GM12872 (cell line): ENCODE results near the gene E2F4.

ENCODE experiments used
- TF ChIP-seq, protein P1 (sequence below): IDR thresholded peaks from 3 replicates; pipeline ENCODE4 v1.5.1; 2011; ENCODE audit warnings: low read depth, mild to moderate bottlenecking, low read length, moderate library complexity; ENCODE audit not compliant: insufficient read depth

Gene E2F4

DNA sequence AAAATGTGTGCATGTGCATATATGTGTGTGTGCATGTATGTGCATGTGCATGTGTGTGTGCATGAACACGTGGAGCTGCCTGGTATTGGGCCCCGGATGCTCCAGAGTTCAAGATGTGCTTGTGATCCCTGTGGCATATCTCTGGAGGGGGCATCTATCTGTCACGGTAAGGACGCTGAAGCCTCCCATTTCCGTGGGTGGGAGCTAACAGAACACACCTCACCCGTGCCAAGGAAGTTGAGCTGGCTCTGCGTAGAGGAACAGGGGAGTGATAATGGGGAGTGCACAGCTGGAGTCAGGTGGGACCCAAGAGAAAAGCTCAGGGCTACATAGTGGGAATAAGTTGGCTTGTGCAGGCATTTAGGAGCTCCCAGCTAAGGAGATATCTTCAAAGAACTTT lies 19.7 kb downstream of the E2F4 start:
- TF ChIP-seq, protein P1, sequence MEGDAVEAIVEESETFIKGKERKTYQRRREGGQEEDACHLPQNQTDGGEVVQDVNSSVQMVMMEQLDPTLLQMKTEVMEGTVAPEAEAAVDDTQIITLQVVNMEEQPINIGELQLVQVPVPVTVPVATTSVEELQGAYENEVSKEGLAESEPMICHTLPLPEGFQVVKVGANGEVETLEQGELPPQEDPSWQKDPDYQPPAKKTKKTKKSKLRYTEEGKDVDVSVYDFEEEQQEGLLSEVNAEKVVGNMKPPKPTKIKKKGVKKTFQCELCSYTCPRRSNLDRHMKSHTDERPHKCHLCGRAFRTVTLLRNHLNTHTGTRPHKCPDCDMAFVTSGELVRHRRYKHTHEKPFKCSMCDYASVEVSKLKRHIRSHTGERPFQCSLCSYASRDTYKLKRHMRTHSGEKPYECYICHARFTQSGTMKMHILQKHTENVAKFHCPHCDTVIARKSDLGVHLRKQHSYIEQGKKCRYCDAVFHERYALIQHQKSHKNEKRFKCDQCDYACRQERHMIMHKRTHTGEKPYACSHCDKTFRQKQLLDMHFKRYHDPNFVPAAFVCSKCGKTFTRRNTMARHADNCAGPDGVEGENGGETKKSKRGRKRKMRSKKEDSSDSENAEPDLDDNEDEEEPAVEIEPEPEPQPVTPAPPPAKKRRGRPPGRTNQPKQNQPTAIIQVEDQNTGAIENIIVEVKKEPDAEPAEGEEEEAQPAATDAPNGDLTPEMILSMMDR = no peak

DNA sequence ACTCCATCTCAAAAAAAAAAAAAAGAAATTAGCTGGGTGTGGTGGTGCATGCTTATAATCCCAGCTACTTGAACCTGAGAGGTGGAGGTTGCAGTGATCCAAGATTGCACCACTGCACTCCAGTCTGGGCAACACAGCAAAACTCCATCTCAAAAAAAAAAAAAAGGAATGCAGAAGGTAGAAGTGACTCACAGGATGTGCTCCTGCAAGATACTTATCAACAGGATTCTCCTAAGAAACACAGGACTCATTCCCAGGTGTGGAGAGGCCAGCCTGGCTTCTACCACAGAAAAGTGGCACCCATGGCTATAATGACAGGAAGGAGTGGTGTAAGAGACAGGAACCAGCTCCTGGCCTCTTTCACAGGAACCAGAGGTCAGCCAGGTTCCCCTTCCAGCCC lies 20.8 kb downstream of the E2F4 start:
- TF ChIP-seq, protein P1 = no peak

DNA sequence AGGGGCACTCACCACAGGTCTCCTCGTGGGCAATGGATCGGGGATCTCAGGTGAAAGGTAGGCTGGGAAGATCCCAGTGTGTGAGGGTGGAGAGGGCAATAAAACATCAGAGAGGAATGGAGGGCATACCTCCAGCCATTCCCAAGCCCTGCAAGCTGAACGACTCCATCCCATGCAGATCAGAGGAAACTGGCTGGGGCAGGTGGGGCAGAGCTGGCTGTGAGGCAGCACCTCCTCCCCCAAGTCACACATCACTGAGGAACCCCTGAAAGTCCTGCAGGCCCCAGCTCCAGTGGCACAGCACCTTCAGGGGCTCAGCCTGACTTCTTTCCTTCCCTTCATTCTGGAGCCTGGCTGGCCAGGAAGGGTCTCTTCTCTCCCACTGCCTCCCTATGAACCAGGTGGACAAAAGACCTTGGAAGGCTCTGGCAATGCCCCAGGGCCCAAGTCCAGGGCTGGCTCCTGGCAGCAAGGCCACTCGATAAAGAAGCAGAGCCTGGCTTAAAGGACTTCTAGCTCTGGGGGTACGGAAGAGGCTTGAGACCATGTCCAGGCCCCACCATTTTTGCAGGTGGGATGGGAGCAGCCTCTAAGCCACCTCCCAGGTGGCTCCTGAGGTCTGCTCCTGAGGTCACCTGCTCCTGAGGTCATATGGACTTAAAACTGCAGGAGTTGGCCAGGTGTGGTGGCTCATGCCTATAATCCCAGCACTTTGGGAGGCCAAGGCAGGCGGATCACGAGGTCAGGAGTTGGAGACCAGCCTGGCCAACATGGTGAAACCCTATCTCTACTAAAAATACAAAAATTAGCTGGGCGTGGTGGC lies 21.5 kb downstream of the E2F4 start:
- TF ChIP-seq, protein P1 = no peak

DNA sequence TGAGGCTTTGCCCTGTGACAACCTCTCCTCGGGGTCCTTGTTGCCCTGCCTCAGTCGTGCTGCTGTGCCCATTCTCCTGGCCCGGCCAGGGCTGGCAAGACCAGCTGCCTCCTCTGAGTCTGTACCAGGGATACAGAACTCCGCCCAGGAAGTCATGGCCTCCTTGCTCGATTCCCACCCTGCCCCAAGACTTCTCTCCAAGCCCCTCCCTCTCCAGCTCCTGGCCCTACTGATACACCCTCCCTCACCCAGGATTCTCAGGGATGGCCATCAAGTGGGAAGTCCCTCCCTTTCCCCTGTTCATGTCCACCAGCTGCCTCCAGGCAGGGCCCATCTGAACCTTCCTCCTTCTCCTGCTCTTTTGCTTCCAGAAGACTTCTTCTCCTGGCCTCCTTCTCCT lies 23.8 kb downstream of the E2F4 start:
- TF ChIP-seq, protein P1 = no peak

DNA sequence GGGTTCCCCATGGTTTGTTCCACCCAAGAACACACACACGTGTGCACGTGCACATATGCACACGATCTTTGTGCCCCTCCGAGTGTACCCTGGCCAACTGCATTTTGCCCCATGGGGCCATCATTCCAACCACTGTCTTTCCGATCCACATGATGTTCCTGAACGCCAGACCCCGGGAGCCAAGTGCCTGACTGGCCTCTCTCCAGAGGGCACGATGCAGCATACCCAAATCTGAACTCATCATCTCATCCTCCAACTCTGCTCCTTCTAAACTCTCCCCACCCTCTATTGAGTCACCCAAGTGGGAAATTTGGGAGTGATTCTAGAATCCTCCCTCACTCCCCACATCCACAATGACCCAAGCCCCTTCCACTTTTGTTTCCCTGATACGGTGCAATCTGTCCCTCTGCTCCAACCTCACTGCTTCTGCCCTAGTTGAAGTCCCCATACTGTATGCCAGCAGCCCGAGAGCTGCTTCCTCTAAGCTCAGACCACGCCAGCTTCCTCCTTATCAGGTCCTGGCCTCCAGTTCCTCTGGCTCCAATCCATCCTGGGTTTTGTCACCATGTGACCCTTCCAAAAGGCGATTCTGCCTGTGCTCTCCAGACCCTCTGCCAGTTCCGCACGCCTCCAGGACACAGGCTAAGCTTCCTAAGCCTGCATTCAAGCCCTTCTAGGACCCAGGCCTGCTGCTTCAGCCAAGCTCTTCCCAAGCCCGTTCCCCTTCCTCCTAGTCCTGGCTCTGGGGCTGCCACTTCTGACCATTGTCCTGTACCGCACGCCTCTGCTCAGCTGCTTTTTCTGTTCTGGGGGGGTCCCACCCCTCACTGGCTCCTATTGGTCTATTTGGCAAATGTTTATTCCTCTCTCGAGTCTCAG lies 24.9 kb downstream of the E2F4 start:
- TF ChIP-seq, protein P1 = no peak

DNA sequence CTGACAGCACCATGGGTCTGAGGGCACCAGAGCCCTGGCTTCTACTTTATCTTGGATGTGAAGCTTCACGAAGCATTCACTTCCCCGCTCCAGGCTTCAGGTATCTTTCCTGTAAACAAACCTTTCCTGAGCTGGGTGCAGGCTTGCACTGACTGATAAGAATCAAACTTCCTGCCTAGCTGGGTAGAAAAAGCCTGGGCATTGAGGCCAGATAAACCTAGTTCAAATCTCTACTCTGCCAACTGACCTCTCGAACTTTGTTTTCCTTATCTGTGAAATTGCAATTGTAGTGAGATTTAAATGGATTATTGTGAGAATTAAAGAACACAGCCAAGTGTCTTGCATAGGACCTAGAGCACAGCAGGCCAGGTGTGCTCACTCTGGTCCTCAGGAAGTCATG lies 32.0 kb downstream of the E2F4 start:
- TF ChIP-seq, protein P1 = no peak

DNA sequence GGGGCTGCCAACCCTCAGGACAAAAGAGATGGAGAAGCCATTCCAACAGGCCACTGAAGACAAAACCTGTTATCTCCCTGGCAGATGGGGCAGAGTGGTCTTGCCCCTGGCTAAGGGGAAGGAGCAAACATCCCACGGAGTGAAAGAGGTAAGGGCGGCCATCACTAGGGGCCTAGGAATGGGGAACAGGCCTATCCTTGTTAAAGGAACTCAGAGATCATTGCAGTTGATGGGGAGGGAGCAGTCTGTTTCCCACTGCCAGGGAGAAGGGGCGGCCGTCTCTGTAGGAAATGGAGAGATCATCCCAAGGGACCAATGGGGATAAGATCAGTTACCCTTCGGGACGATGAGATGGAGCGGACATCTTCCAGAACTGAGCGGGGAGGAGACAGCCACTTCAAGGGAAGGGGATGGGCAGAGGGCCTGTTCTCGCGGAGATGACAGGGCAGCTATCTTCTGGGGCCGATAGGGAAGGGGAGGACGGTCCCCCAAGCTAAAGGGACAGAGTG lies 34.4 kb downstream of the E2F4 start:
- TF ChIP-seq, protein P1 = no peak
